GM20000 (cell line): ENCODE measurements around the gene TAAR5.
"Not testable (repeated sequence)": the region's sequence is repeated elsewhere in the genome, so short reads cannot be mapped to it uniquely, and the experiment has no call there.

Experiments
- DNase-seq: peaks from one replicate; pipeline ENCODE4 v3.0.0; 2012; ENCODE audit warnings: low spot score
- TF ChIP-seq, protein P1 (sequence below): IDR thresholded peaks from 2 replicates; pipeline ENCODE4 v1.5.1; 2012; ENCODE audit warnings: mild to moderate bottlenecking, control low read depth; ENCODE audit errors: extremely low read depth, missing control alignments

The TAAR5 gene

DNA sequence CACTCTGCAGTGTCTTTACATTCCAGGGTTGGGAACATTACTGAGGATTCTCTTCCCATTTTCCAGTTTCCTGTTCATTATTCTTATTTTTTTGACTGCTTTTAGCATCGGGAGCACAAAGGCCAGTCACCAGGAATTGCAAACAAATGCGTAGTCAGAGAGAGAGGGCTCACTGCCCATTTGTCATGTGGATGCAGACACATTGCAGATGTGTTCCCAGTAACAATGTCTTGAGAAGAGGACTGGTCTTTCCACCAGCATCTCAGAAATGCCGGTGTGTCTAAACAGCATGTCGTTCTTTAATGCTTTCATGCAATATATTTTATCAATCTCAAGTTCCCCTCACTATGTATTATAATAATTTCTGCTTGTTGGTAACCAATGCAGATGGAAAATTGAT lies 20.4 kb downstream of the TAAR5 start:
- TF ChIP-seq, protein P1, sequence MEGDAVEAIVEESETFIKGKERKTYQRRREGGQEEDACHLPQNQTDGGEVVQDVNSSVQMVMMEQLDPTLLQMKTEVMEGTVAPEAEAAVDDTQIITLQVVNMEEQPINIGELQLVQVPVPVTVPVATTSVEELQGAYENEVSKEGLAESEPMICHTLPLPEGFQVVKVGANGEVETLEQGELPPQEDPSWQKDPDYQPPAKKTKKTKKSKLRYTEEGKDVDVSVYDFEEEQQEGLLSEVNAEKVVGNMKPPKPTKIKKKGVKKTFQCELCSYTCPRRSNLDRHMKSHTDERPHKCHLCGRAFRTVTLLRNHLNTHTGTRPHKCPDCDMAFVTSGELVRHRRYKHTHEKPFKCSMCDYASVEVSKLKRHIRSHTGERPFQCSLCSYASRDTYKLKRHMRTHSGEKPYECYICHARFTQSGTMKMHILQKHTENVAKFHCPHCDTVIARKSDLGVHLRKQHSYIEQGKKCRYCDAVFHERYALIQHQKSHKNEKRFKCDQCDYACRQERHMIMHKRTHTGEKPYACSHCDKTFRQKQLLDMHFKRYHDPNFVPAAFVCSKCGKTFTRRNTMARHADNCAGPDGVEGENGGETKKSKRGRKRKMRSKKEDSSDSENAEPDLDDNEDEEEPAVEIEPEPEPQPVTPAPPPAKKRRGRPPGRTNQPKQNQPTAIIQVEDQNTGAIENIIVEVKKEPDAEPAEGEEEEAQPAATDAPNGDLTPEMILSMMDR, result no peak

GRCh38 chr6:132568611-132569010 lies 20.9 kb downstream of the TAAR5 start:
- TF ChIP-seq, protein P1, result no peak
- DNase-seq, result no peak

More for the DNA sequence above, 20.4 kb downstream of the TAAR5 start:
- DNase-seq, result no peak

DNA sequence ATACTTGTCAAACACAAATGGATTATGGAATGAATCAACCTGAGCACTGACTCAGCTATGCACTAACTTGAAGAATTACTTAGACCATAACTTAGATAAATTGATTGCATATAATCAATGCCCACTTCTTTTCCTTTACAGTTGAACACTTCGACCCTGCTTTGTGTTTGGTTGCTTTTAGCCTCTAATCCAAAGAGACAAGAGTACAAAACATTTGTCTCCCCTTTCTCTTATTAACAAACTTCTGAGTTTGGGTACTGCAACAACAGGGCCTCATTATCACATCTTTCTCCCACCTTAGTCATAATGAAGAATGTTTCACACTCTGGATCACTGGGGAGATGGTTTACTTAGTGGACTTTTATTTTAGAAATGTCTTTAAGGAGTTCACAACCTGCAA lies 22.0 kb downstream of the TAAR5 start:
- TF ChIP-seq, protein P1, result no peak
- no peak for DNase-seq

DNA sequence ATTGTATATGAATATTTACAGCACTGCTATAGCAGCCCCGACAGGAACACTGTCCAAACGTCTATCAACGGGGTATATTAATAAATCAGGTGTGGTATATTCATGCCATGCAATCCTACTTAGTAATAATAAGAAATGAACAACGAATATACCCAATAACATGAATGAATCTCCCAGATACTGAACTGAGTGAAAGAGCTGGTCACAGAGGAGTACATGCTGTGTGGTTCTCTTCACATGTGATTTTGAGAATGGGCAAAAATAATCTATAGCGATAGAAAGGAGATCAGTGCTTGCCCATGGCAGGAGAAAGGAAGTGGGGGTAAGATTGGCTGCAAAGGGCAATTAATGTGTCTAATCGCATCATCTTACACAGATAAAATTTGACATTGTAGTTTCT lies 23.1 kb downstream of the TAAR5 start:
- DNase-seq, result no peak
- TF ChIP-seq, protein P1, result no peak

DNA sequence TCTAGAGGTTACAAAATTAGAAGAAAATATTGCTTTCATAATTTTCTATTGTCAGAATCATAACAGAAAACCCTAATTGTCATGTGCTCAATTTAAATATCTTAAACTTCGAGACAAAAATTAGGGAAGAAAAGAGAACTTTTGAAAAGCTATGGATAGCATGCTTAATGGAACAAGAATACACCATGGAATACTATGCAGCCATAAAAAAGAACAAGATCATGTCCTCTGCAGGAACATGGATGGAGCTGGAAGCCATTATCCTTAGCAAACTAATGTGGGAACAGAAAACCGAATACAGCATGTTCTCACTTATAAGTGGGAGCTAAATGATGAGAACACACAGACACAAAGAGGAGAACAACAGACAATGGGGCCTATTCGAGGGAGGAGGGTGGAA lies 29.5 kb downstream of the TAAR5 start:
- DNase-seq, result not testable (repeated sequence)

GRCh38 chr6:132552372-132552771 lies 37.2 kb downstream of the TAAR5 start, which contains the start of gene TAAR8:
Gene TAAR8, plus strand, starts transcription at chr6:132552672. Its CDS starts 21 bp downstream, at chr6:132552693.
- DNase-seq, result no peak
- TF ChIP-seq, protein P1, result no peak

GRCh38 chr6:132551214-132551613 lies 38.3 kb downstream of the TAAR5 start:
- TF ChIP-seq, protein P1, result no peak
- DNase-seq, result no peak

DNA sequence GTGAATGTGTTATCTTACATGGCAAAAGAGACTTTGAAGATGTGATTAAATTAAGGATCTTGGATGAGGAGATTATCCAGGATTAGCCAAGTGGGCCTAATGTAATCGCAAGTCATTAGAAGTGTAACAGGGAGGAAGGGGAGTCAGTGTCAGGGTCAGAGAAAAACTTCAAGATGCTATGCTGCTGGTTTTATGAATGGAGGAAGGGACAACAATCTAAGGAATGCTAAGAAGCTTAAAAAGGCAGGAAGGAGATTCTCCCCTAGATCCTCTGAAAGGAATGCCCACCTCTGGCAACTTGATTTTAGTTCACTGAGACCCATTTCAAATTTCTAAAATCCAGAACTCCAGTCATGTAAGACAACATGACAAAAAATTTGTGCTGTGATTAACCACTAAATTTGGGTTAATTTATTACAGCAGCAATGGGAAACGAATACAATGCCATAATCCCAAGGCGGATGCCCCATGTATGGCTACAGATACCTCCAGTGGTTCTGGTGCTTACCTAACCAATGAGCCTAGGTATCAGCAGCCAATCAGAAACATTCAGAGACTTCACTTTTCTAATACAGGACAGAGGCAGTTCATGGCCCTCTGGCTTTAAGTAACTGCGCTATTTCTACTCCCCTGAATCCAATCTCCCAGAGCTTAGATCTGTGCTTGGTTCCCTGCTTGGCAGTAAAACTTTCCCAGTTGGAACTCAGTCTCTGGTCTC lies 40.6 kb downstream of the TAAR5 start:
- no peak for DNase-seq
- TF ChIP-seq, protein P1, result no peak
